ENCODE measurements around the gene SLCO3A1. TPM values are rescaled to one million over a fixed set of nuclear protein-coding genes. Genes with fewer than 3 reads are reported as not detected.

SLCO3A1 gene
- total and polyA plus RNA-seq, 4 donors: 1.6 to 3.6 (median 2.4) TPM

DNA sequence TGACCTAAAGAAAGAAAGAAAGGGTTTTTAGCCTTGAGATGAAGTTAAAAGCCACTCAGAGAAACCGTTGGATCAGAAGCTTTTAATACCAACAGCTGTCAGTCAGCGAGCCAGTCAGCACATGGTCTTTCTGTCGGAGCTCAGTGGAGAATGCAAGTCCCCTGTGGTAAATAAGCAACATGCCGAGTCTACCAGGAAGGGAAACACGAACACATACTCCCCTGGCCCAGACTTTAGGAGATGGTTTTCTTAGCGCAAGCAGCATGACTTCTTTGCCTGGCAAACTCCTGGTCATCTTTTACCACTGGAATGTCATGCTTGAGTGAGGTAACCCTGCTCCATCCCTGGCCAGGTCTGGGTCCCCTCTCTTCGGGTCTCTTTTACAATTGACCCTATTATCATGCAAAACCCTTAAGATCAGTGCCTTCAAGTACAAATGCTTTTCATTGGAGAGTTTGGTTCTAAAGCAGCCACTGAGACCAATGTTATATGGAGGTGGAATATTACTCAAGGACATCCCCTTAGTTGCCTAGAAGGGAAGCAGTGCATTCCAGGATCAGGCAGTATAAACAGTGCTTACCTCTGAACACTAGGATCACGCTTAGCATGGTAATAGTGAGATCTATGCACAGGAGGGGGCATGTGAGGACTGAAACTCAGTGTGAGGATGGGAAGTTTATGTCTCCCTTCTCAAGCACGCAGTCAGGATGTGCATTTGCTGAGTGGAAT lies 28.2 kb downstream of the SLCO3A1 start (continued):
- TF ChIP-seq, protein P1, sequence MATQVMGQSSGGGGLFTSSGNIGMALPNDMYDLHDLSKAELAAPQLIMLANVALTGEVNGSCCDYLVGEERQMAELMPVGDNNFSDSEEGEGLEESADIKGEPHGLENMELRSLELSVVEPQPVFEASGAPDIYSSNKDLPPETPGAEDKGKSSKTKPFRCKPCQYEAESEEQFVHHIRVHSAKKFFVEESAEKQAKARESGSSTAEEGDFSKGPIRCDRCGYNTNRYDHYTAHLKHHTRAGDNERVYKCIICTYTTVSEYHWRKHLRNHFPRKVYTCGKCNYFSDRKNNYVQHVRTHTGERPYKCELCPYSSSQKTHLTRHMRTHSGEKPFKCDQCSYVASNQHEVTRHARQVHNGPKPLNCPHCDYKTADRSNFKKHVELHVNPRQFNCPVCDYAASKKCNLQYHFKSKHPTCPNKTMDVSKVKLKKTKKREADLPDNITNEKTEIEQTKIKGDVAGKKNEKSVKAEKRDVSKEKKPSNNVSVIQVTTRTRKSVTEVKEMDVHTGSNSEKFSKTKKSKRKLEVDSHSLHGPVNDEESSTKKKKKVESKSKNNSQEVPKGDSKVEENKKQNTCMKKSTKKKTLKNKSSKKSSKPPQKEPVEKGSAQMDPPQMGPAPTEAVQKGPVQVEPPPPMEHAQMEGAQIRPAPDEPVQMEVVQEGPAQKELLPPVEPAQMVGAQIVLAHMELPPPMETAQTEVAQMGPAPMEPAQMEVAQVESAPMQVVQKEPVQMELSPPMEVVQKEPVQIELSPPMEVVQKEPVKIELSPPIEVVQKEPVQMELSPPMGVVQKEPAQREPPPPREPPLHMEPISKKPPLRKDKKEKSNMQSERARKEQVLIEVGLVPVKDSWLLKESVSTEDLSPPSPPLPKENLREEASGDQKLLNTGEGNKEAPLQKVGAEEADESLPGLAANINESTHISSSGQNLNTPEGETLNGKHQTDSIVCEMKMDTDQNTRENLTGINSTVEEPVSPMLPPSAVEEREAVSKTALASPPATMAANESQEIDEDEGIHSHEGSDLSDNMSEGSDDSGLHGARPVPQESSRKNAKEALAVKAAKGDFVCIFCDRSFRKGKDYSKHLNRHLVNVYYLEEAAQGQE (IDR thresholded peaks at IDR 0.05): no peak
- no peak for TF ChIP-seq EGR1 (IDR thresholded peaks at IDR 0.05; ENCODE audit: low read depth in 2 of 2)
- no peak for TF ChIP-seq HNF4G (IDR thresholded peaks at IDR 0.05)
- no peak for TF ChIP-seq GABPA (IDR thresholded peaks at IDR 0.05 in 1 of 2, conservative IDR thresholded peaks at IDR 0.05 in 1 of 2)
- no peak for TF ChIP-seq YY1 (IDR thresholded peaks at IDR 0.05)
- TF ChIP-seq SP1 (IDR thresholded peaks at IDR 0.05): no peak
- TF ChIP-seq TAF1 (conservative IDR thresholded peaks at IDR 0.05): no peak
- TF ChIP-seq HNF4A (conservative IDR thresholded peaks at IDR 0.05): no peak
- TF ChIP-seq, protein P2, sequence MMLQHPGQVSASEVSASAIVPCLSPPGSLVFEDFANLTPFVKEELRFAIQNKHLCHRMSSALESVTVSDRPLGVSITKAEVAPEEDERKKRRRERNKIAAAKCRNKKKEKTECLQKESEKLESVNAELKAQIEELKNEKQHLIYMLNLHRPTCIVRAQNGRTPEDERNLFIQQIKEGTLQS (IDR thresholded peaks at IDR 0.05): no peak

DNA sequence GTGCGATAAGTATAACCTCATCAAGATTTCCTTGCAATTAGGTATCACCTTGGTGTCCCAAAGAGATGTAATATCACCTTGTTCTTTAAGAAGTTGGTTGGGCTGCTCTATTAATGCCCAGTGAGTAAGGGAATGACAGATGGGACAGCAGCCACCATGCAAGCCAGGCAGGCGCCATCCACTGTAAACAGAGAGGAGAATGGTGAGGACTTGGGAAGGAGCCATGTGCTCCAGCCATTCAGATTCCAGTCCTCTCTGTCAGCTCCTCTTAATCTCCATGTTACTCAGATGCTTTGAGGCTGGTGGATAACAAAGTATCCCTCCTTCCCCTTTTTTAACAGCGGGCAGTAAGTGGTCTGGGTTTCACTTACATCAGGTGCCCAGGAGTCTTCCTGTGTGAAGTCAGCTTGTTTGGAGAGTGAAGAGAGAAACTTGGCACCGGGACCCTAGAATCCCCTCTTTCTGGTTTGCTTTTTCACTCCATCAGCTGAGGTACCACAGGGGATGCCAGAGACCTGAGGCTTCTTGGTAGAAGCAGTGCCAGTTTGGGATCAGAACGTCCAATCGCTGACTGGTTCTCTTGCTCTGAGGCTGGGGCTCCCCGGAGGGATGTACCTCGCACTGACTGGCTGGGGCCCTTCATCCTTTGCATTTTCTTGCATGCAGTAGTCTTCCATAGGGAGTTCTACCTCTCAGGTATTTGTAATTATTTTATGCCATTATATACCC lies 29.5 kb downstream of the SLCO3A1 start:
- Histone ChIP-seq H3K9ac (ENCODE audit: low read depth in 1 of 2, low read length in 2 of 2) (no peak overlapping the region), H3K27me3 (ENCODE audit: control insufficient read depth in 4 of 4, insufficient read depth in 4 of 4, low read length in 3 of 4) (no peaks in the 10 kb centered on the region), H3K36me3 (ENCODE audit: control insufficient read depth in 4 of 4, insufficient read depth in 3 of 4, low read depth in 1 of 4, low read length in 3 of 4) (no peaks in the 10 kb centered on the region), H3K4me1 (ENCODE audit: control insufficient read depth in 4 of 4, insufficient read depth in 4 of 4, low read length in 3 of 4) (no peaks in the 10 kb centered on the region), H3K27ac (ENCODE audit: low read depth in 1 of 2, low read length in 2 of 2) (no peak overlapping the region), H3K9me3 (ENCODE audit: control insufficient read depth in 4 of 4, low read length in 3 of 4) (no peaks in the 10 kb centered on the region), H3K4me3 (ENCODE audit: low read depth in 1 of 3, low read length in 3 of 3) (no peak overlapping the region)
- TF ChIP-seq FOXA2 (IDR thresholded peaks at IDR 0.05) (no peak), HNF4A (conservative IDR thresholded peaks at IDR 0.05) (no peak)
- TF ChIP-seq, protein P3, sequence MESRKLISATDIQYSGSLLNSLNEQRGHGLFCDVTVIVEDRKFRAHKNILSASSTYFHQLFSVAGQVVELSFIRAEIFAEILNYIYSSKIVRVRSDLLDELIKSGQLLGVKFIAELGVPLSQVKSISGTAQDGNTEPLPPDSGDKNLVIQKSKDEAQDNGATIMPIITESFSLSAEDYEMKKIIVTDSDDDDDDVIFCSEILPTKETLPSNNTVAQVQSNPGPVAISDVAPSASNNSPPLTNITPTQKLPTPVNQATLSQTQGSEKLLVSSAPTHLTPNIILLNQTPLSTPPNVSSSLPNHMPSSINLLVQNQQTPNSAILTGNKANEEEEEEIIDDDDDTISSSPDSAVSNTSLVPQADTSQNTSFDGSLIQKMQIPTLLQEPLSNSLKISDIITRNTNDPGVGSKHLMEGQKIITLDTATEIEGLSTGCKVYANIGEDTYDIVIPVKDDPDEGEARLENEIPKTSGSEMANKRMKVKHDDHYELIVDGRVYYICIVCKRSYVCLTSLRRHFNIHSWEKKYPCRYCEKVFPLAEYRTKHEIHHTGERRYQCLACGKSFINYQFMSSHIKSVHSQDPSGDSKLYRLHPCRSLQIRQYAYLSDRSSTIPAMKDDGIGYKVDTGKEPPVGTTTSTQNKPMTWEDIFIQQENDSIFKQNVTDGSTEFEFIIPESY (IDR thresholded peaks at IDR 0.05): no peak
- 88% methylated on average over 8 of the region's 8 CpGs for WGBS
- DNase-seq (ENCODE audit: low spot score): no peak

DNA sequence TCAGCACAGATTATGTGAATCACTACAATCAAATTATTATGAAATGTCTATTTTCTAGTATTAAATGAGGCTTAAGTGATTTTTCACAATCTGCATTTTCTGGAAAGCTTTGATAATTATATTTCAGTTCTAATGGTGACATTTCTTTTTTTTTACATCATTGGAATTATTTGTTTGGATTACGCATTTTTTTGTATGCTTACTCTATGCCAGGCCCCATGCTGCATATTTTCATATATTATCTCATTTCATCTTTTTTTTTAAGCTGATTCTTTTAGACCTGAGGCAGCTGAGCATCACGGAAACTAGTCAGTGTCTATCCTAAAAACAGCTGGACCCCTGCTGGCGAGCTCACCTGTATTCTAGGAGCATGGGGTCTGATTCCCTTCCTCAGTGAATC lies 31.1 kb downstream of the SLCO3A1 start:
- Histone ChIP-seq H3K27me3 (ENCODE audit: control insufficient read depth in 4 of 4, insufficient read depth in 4 of 4, low read length in 3 of 4) (no peaks in the 10 kb centered on the region), H3K9ac (ENCODE audit: low read depth in 1 of 2, low read length in 2 of 2) (no peak overlapping the region), H3K4me1 (ENCODE audit: control insufficient read depth in 4 of 4, insufficient read depth in 4 of 4, low read length in 3 of 4) (no peaks in the 10 kb centered on the region), H3K4me3 (ENCODE audit: low read depth in 1 of 3, low read length in 3 of 3) (no peak overlapping the region), H3K36me3 (ENCODE audit: control insufficient read depth in 4 of 4, insufficient read depth in 3 of 4, low read depth in 1 of 4, low read length in 3 of 4) (no peaks in the 10 kb centered on the region), H3K27ac (ENCODE audit: low read depth in 1 of 2, low read length in 2 of 2) (no peak overlapping the region), H3K9me3 (ENCODE audit: control insufficient read depth in 4 of 4, low read length in 3 of 4) (no peaks in the 10 kb centered on the region)
- WGBS: 85% methylated on average over 3 of the region's 3 CpGs
- no peak for DNase-seq (ENCODE audit: low spot score)
- TF ChIP-seq YY1 (IDR thresholded peaks at IDR 0.05) (no peak), GABPA (IDR thresholded peaks at IDR 0.05 in 1 of 2, conservative IDR thresholded peaks at IDR 0.05 in 1 of 2) (no peak), FOXA2 (IDR thresholded peaks at IDR 0.05) (no peak), RXRA (IDR thresholded peaks at IDR 0.05) (no peak)
- TF ChIP-seq, protein P3 (IDR thresholded peaks at IDR 0.05): no peak
- TF ChIP-seq, protein P2 (IDR thresholded peaks at IDR 0.05): no peak
- TF ChIP-seq, protein P4, sequence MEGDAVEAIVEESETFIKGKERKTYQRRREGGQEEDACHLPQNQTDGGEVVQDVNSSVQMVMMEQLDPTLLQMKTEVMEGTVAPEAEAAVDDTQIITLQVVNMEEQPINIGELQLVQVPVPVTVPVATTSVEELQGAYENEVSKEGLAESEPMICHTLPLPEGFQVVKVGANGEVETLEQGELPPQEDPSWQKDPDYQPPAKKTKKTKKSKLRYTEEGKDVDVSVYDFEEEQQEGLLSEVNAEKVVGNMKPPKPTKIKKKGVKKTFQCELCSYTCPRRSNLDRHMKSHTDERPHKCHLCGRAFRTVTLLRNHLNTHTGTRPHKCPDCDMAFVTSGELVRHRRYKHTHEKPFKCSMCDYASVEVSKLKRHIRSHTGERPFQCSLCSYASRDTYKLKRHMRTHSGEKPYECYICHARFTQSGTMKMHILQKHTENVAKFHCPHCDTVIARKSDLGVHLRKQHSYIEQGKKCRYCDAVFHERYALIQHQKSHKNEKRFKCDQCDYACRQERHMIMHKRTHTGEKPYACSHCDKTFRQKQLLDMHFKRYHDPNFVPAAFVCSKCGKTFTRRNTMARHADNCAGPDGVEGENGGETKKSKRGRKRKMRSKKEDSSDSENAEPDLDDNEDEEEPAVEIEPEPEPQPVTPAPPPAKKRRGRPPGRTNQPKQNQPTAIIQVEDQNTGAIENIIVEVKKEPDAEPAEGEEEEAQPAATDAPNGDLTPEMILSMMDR (IDR thresholded peaks at IDR 0.05; ENCODE audit: low read depth, low read length, missing input control): no peak
